Gastrocnemius medialis (tissue), 4 donors: ENCODE measurements around the gene RARB. TPM values are rescaled to one million over a fixed set of nuclear protein-coding genes. Genes with fewer than 3 reads are reported as not detected.

Experiments
- ATAC-seq, 2 donors: fragments of 150-250 bp; one replicate each; pipeline ENCODE4 v1.9.1; 2016
- DNase-seq, 2 donors: peaks; one replicate each; pipeline ENCODE4 v3.0.0-alpha.2; 2019
- H3K27ac ChIP-seq, 4 donors: fragments of 200-600 bp; sonication (generic); 1 replicate in 1 of 4; 2 replicates in 3 of 4; pipeline ENCODE4 v1.5.1; 2016 to 2018; ENCODE audit warnings: mild to moderate bottlenecking in 2 of 4, moderate library complexity in 1 of 4
- H3K27me3 ChIP-seq, 3 donors: fragments of 200-600 bp; sonication (generic) in 2 of 3; 1 replicate in 1 of 3; 2 replicates in 2 of 3; pipeline versions ENCODE4 v1.5.1 to v1.6.0; 2016 to 2019; ENCODE audit warnings: mild to moderate bottlenecking in 1 of 3, moderate library complexity in 1 of 3
- H3K36me3 ChIP-seq, 2 donors: fragments of 200-600 bp; sonication (generic) in 1 of 2; one replicate each; pipeline ENCODE4 v1.5.1; 2017 to 2018
- H3K4me1 ChIP-seq, 2 donors: fragments of 200-600 bp; sonication (generic) in 1 of 2; one replicate each; pipeline ENCODE4 v1.5.1; 2016 to 2017; ENCODE audit warnings: mild to moderate bottlenecking in 2 of 2
- H3K4me3 ChIP-seq, 4 donors: fragments of 200-600 bp; sonication (generic) in 3 of 4; 1 replicate in 1 of 4; 2 replicates in 3 of 4; pipeline ENCODE4 v1.5.1; 2016 to 2019; ENCODE audit warnings: mild to moderate bottlenecking in 2 of 4
- H3K9me3 ChIP-seq, 3 donors: fragments of 200-600 bp; sonication (generic) in 2 of 3; 1 replicate in 1 of 3; 2 replicates in 2 of 3; pipeline ENCODE4 v1.5.1; 2016 to 2019
- POLR2A ChIP-seq, 2 donors: fragments of 450-650 bp; IDR thresholded peaks; one replicate each; pipeline ENCODE4 v1.6.1; 2017; ENCODE audit warnings: antibody characterized with exemption in 2 of 2, mild to moderate bottlenecking in 2 of 2, moderate library complexity in 2 of 2
- in situ Hi-C, 4 donors: fragments of 200-750 bp; cut with MboI; loops; one replicate each; pipeline versions ENCODE4 v1.15.0 to v1.8.0; 2017; ENCODE audit warnings: low sequenced_read_pairs in 4 of 4
- intact Hi-C: fragments of 100-400 bp; cut with DNase I; formaldehyde crosslinking; loops from one replicate; pipeline ENCODE4 v1.15.1; 2023; ENCODE audit warnings: low total_unique reads
- total RNA-seq, 4 donors: library from RNA; depleted of rRNA; stranded (reverse); fragments of >200 nt; gene quantifications; one replicate each; pipeline versions ENCODE4 v1.1.0 to v1.2.3, GENCODE V29; 2016
- TF ChIP-seq, protein P1 (sequence below), 5 experiments: fragments of 450-650 bp in 3 of 5; fragments of 200-600 bp in 2 of 5; sonication (generic) in 2 of 5; IDR thresholded peaks in 4 of 5; conservative IDR thresholded peaks in 1 of 5; 1 replicate in 4 of 5; 2 replicates in 1 of 5; pipeline ENCODE4 v1.5.1; 2016 to 2019; ENCODE audit warnings: antibody characterized with exemption in 5 of 5, mild to moderate bottlenecking in 3 of 5, moderate library complexity in 3 of 5

RARB gene
- total RNA-seq, 4 donors from 2014 or later, result 1.2 to 3.0 (median 1.9) TPM

DNA sequence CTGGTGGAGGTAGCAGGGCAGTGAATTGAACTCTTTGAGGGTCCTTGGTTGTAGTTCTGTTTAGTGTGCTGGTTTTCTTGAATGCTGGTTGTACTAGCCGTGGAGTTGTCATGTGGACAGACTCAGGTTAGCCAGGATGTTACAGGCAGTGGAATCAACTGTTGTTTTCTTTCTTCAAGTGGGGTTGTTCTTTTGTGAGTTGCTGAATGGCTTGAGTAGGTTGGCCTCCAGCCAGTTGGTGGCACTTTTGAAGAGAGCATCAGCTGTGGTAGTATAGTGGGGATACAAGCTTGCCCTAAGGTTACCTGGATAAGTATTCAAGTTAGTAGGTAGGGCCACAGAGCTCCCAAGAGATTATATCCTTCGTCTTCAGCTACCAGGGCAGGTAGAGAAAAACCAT, 31.8 kb upstream of the RARB start:
- in situ Hi-C loops (no loop called here), intact Hi-C loops (no loop called here)
- no peak for ATAC-seq

DNA sequence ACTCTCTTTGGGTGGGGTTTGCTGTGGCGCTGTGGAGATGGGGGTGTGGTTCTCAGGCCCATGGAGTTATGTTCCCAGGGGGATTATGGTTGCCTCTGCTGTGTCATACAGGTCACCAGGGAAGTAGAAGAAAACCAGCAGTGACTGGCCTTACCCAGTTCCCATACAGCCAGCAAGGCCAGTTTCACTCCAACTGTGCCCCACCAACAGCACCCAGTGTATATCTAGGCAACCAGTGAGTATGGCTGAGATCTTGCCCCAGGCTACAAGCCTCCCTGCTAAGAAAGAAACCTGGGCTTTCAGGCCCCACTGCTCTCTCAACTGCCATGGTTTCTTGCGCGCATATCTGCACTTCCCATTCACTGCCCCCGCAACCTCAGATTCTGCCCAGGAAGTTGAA, 31.4 kb upstream of the RARB start:
- DNase-seq (no peak), ATAC-seq (no peak)
- Histone ChIP-seq H3K36me3 (no peaks in the 10 kb centered on the region), H3K4me1 (no peaks in the 10 kb centered on the region), H3K27me3 (no peaks in the 10 kb centered on the region), H3K4me3 (no peak overlapping the region), H3K27ac (no peak overlapping the region), H3K9me3 (no peaks in the 10 kb centered on the region)
- intact Hi-C loops, result no loop called here
- no peak for TF ChIP-seq POLR2A (IDR thresholded peaks at IDR 0.05)
- TF ChIP-seq, protein P1, sequence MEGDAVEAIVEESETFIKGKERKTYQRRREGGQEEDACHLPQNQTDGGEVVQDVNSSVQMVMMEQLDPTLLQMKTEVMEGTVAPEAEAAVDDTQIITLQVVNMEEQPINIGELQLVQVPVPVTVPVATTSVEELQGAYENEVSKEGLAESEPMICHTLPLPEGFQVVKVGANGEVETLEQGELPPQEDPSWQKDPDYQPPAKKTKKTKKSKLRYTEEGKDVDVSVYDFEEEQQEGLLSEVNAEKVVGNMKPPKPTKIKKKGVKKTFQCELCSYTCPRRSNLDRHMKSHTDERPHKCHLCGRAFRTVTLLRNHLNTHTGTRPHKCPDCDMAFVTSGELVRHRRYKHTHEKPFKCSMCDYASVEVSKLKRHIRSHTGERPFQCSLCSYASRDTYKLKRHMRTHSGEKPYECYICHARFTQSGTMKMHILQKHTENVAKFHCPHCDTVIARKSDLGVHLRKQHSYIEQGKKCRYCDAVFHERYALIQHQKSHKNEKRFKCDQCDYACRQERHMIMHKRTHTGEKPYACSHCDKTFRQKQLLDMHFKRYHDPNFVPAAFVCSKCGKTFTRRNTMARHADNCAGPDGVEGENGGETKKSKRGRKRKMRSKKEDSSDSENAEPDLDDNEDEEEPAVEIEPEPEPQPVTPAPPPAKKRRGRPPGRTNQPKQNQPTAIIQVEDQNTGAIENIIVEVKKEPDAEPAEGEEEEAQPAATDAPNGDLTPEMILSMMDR (IDR thresholded peaks at IDR 0.05 in 4 of 5, conservative IDR thresholded peaks at IDR 0.05 in 1 of 5), result no peak
- in situ Hi-C loops, result no loop called here

More for the DNA sequence above, 31.8 kb upstream of the RARB start:
- H3K9me3 ChIP-seq, result no peaks in the 10 kb centered on the region
- no peaks in the 10 kb centered on the region for H3K27me3 ChIP-seq
- TF ChIP-seq POLR2A (IDR thresholded peaks at IDR 0.05), result no peak
- TF ChIP-seq, protein P1 (IDR thresholded peaks at IDR 0.05 in 4 of 5, conservative IDR thresholded peaks at IDR 0.05 in 1 of 5), result no peak
- H3K27ac ChIP-seq, result no peak overlapping the region
- H3K4me1 ChIP-seq, result no peaks in the 10 kb centered on the region
- H3K36me3 ChIP-seq, result no peaks in the 10 kb centered on the region
- no peak overlapping the region for H3K4me3 ChIP-seq
- no peak for DNase-seq

GRCh38 chr3:25397150-25397549, 30.9 kb upstream of the RARB start:
- in situ Hi-C loops, result no loop called here
- Histone ChIP-seq H3K4me3 (no peak overlapping the region), H3K27me3 (no peaks in the 10 kb centered on the region), H3K27ac (no peak overlapping the region), H3K36me3 (no peaks in the 10 kb centered on the region), H3K9me3 (no peaks in the 10 kb centered on the region), H3K4me1 (no peaks in the 10 kb centered on the region)
- intact Hi-C loops, result no loop called here
- TF ChIP-seq, protein P1 (IDR thresholded peaks at IDR 0.05 in 4 of 5, conservative IDR thresholded peaks at IDR 0.05 in 1 of 5), result no peak
- TF ChIP-seq POLR2A (IDR thresholded peaks at IDR 0.05), result no peak
- no peak for ATAC-seq
- no peak for DNase-seq

GRCh38 chr3:25400587-25400986, 27.5 kb upstream of the RARB start:
- no peaks in the 10 kb centered on the region for H3K36me3 ChIP-seq
- in situ Hi-C loops (no loop called here), intact Hi-C loops (no loop called here)
- no peak for DNase-seq
- no peak for TF ChIP-seq POLR2A (IDR thresholded peaks at IDR 0.05)
- TF ChIP-seq, protein P1 (IDR thresholded peaks at IDR 0.05 in 4 of 5, conservative IDR thresholded peaks at IDR 0.05 in 1 of 5), result no peak
- ATAC-seq, result no peak
- no peak overlapping the region for H3K27ac ChIP-seq
- no peaks in the 10 kb centered on the region for H3K4me1 ChIP-seq
- no peaks in the 10 kb centered on the region for H3K27me3 ChIP-seq
- H3K9me3 ChIP-seq, result no peaks in the 10 kb centered on the region
- H3K4me3 ChIP-seq, result no peak overlapping the region

DNA sequence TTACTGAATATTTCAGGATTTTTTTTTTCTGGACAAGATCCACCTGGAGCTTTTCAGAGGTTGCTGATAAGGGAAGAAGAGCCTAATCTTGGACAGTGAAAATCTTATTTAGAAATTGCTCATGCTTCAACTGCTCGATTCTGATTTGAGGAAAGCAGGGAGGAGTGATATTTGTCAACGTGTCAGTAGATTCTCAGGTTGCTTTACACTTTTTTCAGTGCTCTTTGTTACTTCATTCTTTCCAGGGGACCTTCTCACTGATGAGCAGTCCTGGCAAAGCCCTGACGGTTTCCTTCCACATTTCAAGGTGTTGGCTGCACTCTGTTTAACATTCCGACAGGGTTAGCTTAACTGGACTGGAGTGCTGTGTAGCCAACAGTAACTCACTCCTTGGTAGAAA, 24.1 kb upstream of the RARB start:
- no peak for TF ChIP-seq POLR2A (IDR thresholded peaks at IDR 0.05)
- TF ChIP-seq, protein P1 (IDR thresholded peaks at IDR 0.05 in 4 of 5, conservative IDR thresholded peaks at IDR 0.05 in 1 of 5), result no peak
- Histone ChIP-seq H3K4me1 (no peaks in the 10 kb centered on the region), H3K9me3 (no peaks in the 10 kb centered on the region), H3K27me3 (no peaks in the 10 kb centered on the region), H3K4me3 (no peak overlapping the region), H3K27ac (no peak overlapping the region), H3K36me3 (no peaks in the 10 kb centered on the region)
- intact Hi-C loops, result no loop called here
- ATAC-seq (no peak), DNase-seq (no peak)
- in situ Hi-C loops, result no loop called here
